IMR-90 (cell line): ENCODE data around the gene NUBP1. TPM values are rescaled to one million over a fixed set of nuclear protein-coding genes. Genes with fewer than 3 reads are reported as not detected.

Experiments used
- ATAC-seq: fragments of 200-7000 bp; cut with Tn5 transposase; 2 replicates; pipeline ENCODE4 v1.9.1; 2020; ENCODE audit warnings: low read depth, mild to moderate bottlenecking, moderate library complexity
- BruUV-seq: library from RNA; stranded (reverse); fragments of 400-500 nt; replicated peaks from 2 replicates; lab custom pipeline; 2021; lab: Mats Ljungman, UMichigan
- CTCF ChIA-PET: fragments of 300-600 bp; formaldehyde crosslinking; extraction: SDS; loops from one replicate; lab custom pipeline; 2021; ENCODE audit warnings: antibody characterized with exemption; lab: Yijun Ruan, JAX
- POLR2A ChIA-PET: fragments of 300-600 bp; sonication (Branson Sonifier 250); formaldehyde crosslinking; loops from one replicate; lab custom pipeline; 2022; ENCODE audit warnings: antibody characterized with exemption; ENCODE audit not compliant: unreplicated experiment; lab: Charles Lee
- DNase-seq: peaks from one replicate; pipeline ENCODE4 v3.0.0; 2013
- H2AFZ ChIP-seq: replicated peaks from 2 replicates; pipeline ENCODE3; 2013; ENCODE audit warnings: low read length, mild to moderate bottlenecking; ENCODE audit not compliant: poor library complexity
- H2AK5ac ChIP-seq: 2 replicates; pipeline ENCODE4 v1.6.1; 2013; ENCODE audit warnings: low read depth, low read length, inconsistent platforms
- H2AK9ac ChIP-seq: replicated peaks from 2 replicates; pipeline ENCODE3; 2013; ENCODE audit warnings: mild to moderate bottlenecking, low read depth, low read length, moderate library complexity; ENCODE audit not compliant: poor library complexity
- H2BK120ac ChIP-seq: 2 replicates; pipeline ENCODE4 v1.6.1; 2013; ENCODE audit warnings: low read depth, low read length, inconsistent platforms
- H2BK15ac ChIP-seq: 3 replicates; pipeline ENCODE4 v1.6.1; 2013; ENCODE audit warnings: low read depth, low read length, inconsistent platforms
- H2BK20ac ChIP-seq: 2 replicates; pipeline ENCODE4 v1.6.1; 2013; ENCODE audit warnings: low read depth, mild to moderate bottlenecking, inconsistent platforms, low read length, moderate library complexity
- H2BK5ac ChIP-seq: 2 replicates; pipeline ENCODE4 v1.6.1; 2013; ENCODE audit warnings: mild to moderate bottlenecking, low read depth, low read length, inconsistent platforms; ENCODE audit not compliant: poor library complexity, severe bottlenecking
- H3K14ac ChIP-seq: replicated peaks from 2 replicates; pipeline ENCODE4 v1.6.1; 2013; ENCODE audit warnings: low read depth, low read length, inconsistent platforms
- H3K18ac ChIP-seq: 2 replicates; pipeline ENCODE4 v1.6.1; 2013; ENCODE audit warnings: low read depth, low read length, control low read depth
- H3K23ac ChIP-seq: 2 replicates; pipeline ENCODE4 v1.6.1; 2013; ENCODE audit warnings: low read depth, low read length, inconsistent platforms
- H3K27ac ChIP-seq: 2 replicates; pipeline ENCODE4 v1.5.1; 2013; ENCODE audit warnings: mild to moderate bottlenecking, control low read depth, low read length; ENCODE audit not compliant: insufficient read depth
- H3K27me3 ChIP-seq: 2 replicates; pipeline ENCODE4 v1.6.1; 2013; ENCODE audit warnings: low read length; ENCODE audit not compliant: control insufficient read depth, insufficient read depth
- H3K36me3 ChIP-seq: 2 replicates; pipeline ENCODE4 v1.6.1; 2013; ENCODE audit warnings: low read length, mixed read lengths; ENCODE audit not compliant: control insufficient read depth, insufficient read depth
- H3K4ac ChIP-seq: 2 replicates; pipeline ENCODE4 v1.6.1; 2013; ENCODE audit warnings: low read depth, low read length, inconsistent platforms
- H3K4me1 ChIP-seq: 2 replicates; pipeline ENCODE4 v1.6.1; 2013; ENCODE audit warnings: low read length, mixed read lengths; ENCODE audit not compliant: control insufficient read depth, insufficient read depth
- H3K4me2 ChIP-seq: 2 replicates; pipeline ENCODE4 v1.6.1; 2013; ENCODE audit warnings: low read depth, mild to moderate bottlenecking, control low read depth, low read length, moderate library complexity
- H3K4me3 ChIP-seq: 2 replicates; pipeline ENCODE4 v1.5.1; 2013; ENCODE audit warnings: low read depth, mild to moderate bottlenecking, control low read depth, low read length, moderate library complexity; ENCODE audit not compliant: insufficient read depth
- H3K56ac ChIP-seq: 2 replicates; pipeline ENCODE4 v1.6.1; 2013; ENCODE audit warnings: low read length, inconsistent platforms; ENCODE audit not compliant: insufficient read depth; ENCODE audit errors: extremely low read depth
- H3K79me1 ChIP-seq, 2 experiments: 2 replicates each; pipeline ENCODE4 v1.6.1; 2013; ENCODE audit warnings: low read length in 2 of 2, inconsistent platforms in 1 of 2, low read depth in 1 of 2
- H3K9ac ChIP-seq: 2 replicates; pipeline ENCODE4 v1.6.1; 2013; ENCODE audit warnings: low read depth, low read length, control low read depth
- H3K9me1 ChIP-seq: 2 replicates; pipeline ENCODE4 v1.6.1; 2013; ENCODE audit warnings: low read length, inconsistent platforms; ENCODE audit not compliant: insufficient read depth
- H3K9me3 ChIP-seq: 2 replicates; pipeline ENCODE4 v1.6.1; 2013; ENCODE audit warnings: low read length; ENCODE audit not compliant: control insufficient read depth, insufficient read depth
- H4K20me1 ChIP-seq: 2 replicates; pipeline ENCODE4 v1.6.1; 2013; ENCODE audit warnings: low read length, inconsistent platforms; ENCODE audit not compliant: insufficient read depth
- H4K5ac ChIP-seq: 2 replicates; pipeline ENCODE4 v1.6.1; 2013; ENCODE audit warnings: mild to moderate bottlenecking, low read depth, low read length, control low read depth
- H4K8ac ChIP-seq, 2 experiments: 2 replicates each; pipeline ENCODE4 v1.6.1; 2013; ENCODE audit warnings: low read depth in 2 of 2, low read length in 2 of 2, control low read depth in 1 of 2, inconsistent platforms in 1 of 2
- H4K91ac ChIP-seq: 2 replicates; pipeline ENCODE4 v1.6.1; 2013; ENCODE audit warnings: low read depth, low read length, inconsistent platforms; ENCODE audit not compliant: insufficient read depth
- BHLHE40 ChIP-seq: fragments of 150-350 bp; IDR thresholded peaks from 2 replicates; pipeline ENCODE4 v1.6.1; 2016; ENCODE audit warnings: mild to moderate bottlenecking, low read depth, low read length
- CEBPB ChIP-seq: IDR thresholded peaks from 2 replicates; pipeline ENCODE4 v1.6.1; 2012; ENCODE audit warnings: low read depth, low read length, improper control_type of control experiment
- CHD1 ChIP-seq: IDR thresholded peaks from 2 replicates; pipeline ENCODE4 v1.6.1; 2012; ENCODE audit warnings: low read depth, low read length, improper control_type of control experiment
- ELK1 ChIP-seq: fragments of 150-350 bp; IDR thresholded peaks from 2 replicates; pipeline ENCODE4 v1.6.1; 2016; ENCODE audit warnings: low read depth, mild to moderate bottlenecking, low read length, moderate library complexity, borderline replicate concordance
- FOS ChIP-seq: fragments of 150-350 bp; IDR thresholded peaks from 2 replicates; pipeline ENCODE4 v1.6.1; 2016; ENCODE audit warnings: low read depth, low read length
- MAFK ChIP-seq: IDR thresholded peaks from 2 replicates; pipeline ENCODE4 v1.6.1; 2012; ENCODE audit warnings: low read depth, low read length, improper control_type of control experiment
- MAZ ChIP-seq: IDR thresholded peaks from 2 replicates; pipeline ENCODE4 v1.6.1; 2012; ENCODE audit warnings: low read depth, mild to moderate bottlenecking, low read length, improper control_type of control experiment, moderate library complexity, borderline replicate concordance
- MXI1 ChIP-seq: IDR thresholded peaks from 2 replicates; pipeline ENCODE4 v1.6.1; 2012; ENCODE audit warnings: low read depth, mild to moderate bottlenecking, low read length, moderate library complexity, borderline replicate concordance
- RAD21 ChIP-seq: IDR thresholded peaks from 2 replicates; pipeline ENCODE4 v1.6.1; 2012; ENCODE audit warnings: low read length, improper control_type of control experiment
- RCOR1 ChIP-seq: IDR thresholded peaks from 2 replicates; pipeline ENCODE4 v1.6.1; 2012; ENCODE audit warnings: mild to moderate bottlenecking, low read length, improper control_type of control experiment; ENCODE audit not compliant: insufficient replicate concordance
- WGBS, 2 experiments: methylation state at CpG; one replicate each; pipeline versions ENCODE4 v1.1.5 to v1.1.7; 2013; ENCODE audit warnings: missing lambda C conversion rate in 2 of 2; ENCODE audit not compliant: insufficient read length in 1 of 2; ENCODE audit errors: extremely low coverage in 2 of 2; 5-methylcytosine and 5-hydroxymethylcytosine counted together
- dilution Hi-C: fragments of 300-500 bp; cut with HindIII; formaldehyde crosslinking; loops from one replicate; pipeline ENCODE4 v1.14.3; 2018; ENCODE audit warnings: low sequenced_read_pairs; ENCODE audit not compliant: unreplicated experiment
- in situ Hi-C: fragments of 300-500 bp; cut with MboI; formaldehyde crosslinking; loops from 3 replicates; pipeline ENCODE4 v1.14.3; 2019; ENCODE audit warnings: low sequenced_read_pairs, inconsistent platforms, mixed read lengths
- intact Hi-C: fragments of 100-400 bp; cut with micrococcal nuclease; formaldehyde crosslinking; loops from 2 replicates; pipeline ENCODE4 v1.10.0; 2022
- polyA plus RNA-seq, 3 experiments: library from polyadenylated mRNA; depleted of rRNA; stranded (reverse); fragments of >200 nt; gene quantifications; 2 replicates each; pipeline ENCODE4 v1.2.3, GENCODE V29; 2012; ENCODE audit warnings: low replicate concordance in 1 of 3
- total RNA-seq: library from RNA; depleted of rRNA; stranded (reverse); fragments of >200 nt; gene quantifications from 2 replicates; pipeline ENCODE4 v1.2.3, GENCODE V29; 2012

NUBP1 gene
- total and polyA plus RNA-seq, 2 of the 4 experiments (the other 2 are of a cell fraction), result 28.0 to 31.5 TPM

GRCh38 chr16:10767127-10767526, 23.5 kb downstream of the NUBP1 start:
- no peaks in the 10 kb centered on the region for H3K9me3 ChIP-seq
- H4K20me1 ChIP-seq, result no peaks in the 10 kb centered on the region
- H3K4me1 ChIP-seq, result no peaks in the 10 kb centered on the region
- no peak overlapping the region for H4K5ac ChIP-seq
- TF ChIP-seq RAD21, result no peak
- no peak for TF ChIP-seq CHD1
- TF ChIP-seq BHLHE40, result no peak
- TF ChIP-seq MAFK, result no peak
- no peak for TF ChIP-seq RCOR1
- TF ChIP-seq ELK1, result no peak
- no peak for TF ChIP-seq MXI1
- TF ChIP-seq CEBPB, result no peak
- no peak for TF ChIP-seq FOS
- TF ChIP-seq MAZ, result no peak
- dilution Hi-C loops (no loop called here), intact Hi-C loops (no loop called here), in situ Hi-C loops (no loop called here)
- H2AK9ac ChIP-seq, result no peak overlapping the region
- H2AK5ac ChIP-seq, result no peak overlapping the region
- no peak overlapping the region for H4K91ac ChIP-seq
- no peak overlapping the region for H3K14ac ChIP-seq
- ATAC-seq (no peak), DNase-seq (no peak)
- no peak overlapping the region for H4K8ac ChIP-seq
- H2BK20ac ChIP-seq, result no peak overlapping the region
- H3K79me1 ChIP-seq, result no peaks in the 10 kb centered on the region
- no peak overlapping the region for H3K27ac ChIP-seq
- no peak overlapping the region for H2BK5ac ChIP-seq
- no peak overlapping the region for H3K4me2 ChIP-seq
- H3K9me1 ChIP-seq, result no peaks in the 10 kb centered on the region
- CTCF ChIA-PET, result no interaction called here
- POLR2A ChIA-PET, result no interaction called here
- no peak overlapping the region for H3K9ac ChIP-seq
- H3K18ac ChIP-seq, result no peak overlapping the region
- no peak overlapping the region for H3K23ac ChIP-seq
- no peak overlapping the region for H3K4ac ChIP-seq
- H2AFZ ChIP-seq, result no peak overlapping the region
- no peak overlapping the region for H2BK15ac ChIP-seq
- H3K56ac ChIP-seq, result no peak overlapping the region
- H3K36me3 ChIP-seq, result peaks cover 17% of the 10 kb centered on the region
- no peak overlapping the region for H2BK120ac ChIP-seq
- H3K4me3 ChIP-seq, result no peak overlapping the region
- no TSS peak for BruUV-seq
- H3K27me3 ChIP-seq, result no peaks in the 10 kb centered on the region
- WGBS, 2 experiments, result 80% methylated on average over 4 of the region's 7 CpGs; no CpG with 5 or more reads in 1 of the 2 experiments
